ENCODE measurements around the gene PRKAR1B.

PRKAR1B gene

DNA sequence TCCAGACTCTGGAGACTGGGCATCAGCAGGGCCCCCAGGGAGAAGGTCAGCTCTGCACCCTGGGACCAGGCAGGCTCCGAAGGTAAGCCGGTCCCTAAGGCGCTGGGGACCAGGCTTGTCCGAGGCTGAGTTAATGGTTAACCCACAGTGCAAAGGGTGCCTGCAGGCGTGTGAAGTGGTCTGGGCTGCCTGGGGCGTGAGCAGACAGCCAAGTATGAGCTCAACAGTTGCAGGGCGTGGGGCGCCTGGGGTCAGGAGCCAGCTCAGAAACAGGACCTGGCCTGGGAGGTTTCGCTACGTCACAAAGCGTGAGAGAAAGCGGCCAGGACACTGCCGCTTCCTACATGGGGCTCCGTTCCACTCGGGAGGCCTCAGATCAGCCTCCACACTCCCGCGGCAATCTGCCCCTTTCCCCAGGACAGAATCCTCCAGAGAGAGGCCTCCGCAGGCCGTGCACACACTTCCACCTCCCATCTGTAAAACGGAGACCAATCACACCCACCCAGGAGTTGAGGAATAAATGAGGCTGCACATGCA lies 223.4 kb downstream of the PRKAR1B start:
- DNase-seq, result no peak

DNA sequence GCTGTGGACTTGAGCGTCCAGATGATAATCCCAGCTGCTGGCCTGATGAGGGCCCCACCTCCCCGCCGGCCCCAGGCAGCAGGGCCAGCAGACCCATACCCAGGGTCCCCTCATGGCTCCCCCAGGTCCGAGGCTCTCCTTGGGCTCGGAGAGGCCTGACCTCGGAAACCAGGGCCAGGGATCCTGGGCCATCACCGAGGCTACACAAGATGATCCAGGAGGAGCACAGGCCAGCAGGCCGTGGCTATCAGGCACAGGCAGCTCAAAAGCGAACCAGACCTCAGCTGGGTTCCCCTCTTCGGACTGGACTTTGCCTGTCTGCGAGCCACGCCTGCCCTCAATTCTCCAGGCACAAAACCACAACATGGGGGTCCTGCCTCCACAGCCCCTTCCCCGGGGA lies 224.8 kb downstream of the PRKAR1B start:
- DNase-seq, result no peak

DNA sequence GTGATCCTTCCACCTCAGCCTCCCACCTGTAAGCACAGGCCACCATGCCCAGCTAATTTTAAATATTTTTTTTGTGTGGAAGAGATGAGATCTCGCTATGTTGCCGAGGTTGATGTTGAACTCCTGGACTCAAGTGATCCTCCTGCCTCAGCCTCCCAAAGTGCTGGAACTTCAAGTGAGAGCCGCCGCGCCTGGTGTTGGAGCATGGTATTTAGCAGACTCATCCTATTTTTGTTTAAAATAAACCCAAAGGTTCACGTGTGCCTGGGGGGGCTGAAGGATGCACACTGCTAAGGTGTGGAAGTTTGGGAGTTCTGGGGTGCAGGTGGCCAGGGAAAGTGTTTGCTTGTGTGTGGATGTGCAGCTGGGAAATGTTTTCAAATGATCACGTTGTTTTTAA lies 225.6 kb downstream of the PRKAR1B start:
- no peak for DNase-seq

DNA sequence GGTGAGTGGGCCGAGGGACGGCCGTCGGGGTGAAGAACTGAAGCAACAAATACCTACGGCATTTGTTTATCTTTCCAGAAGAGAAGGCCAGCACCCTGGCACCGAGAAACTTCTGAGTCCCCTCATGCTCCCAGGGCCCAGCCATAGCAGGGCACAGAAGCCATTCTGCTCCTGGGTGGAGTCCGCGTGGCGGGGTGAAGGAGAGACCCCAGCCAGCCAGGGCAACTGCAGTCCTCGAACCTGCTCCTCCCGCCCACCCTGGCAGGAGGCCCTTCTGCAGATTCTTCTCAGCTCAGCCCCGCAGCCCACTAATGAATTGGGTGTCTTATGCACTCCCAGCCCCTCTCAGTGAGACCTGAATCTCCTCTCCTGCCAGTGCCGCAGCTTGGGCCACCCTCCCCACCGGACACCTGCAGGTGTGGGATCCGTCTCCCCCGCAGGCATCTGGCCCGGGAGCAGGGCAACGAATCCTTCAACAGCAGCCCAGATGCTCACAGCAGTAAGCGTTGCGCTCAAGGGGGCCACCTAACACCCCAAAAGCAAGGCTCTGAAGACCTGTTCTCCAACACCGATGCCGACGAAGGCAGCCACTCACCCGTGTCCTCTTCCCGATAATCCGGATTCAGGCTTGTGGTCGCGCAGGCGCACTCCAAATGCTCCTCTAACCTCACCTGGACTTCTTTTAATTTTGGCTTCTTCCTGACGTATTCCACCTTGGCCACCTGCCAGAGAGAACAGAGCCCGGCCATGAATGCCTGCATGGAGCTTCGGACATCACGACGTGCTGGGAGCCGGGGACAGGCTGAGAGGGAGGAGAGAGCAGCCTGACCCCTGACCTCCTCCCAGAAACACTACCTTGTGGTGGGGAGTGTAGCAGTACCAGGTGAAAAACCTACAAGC lies 226.3 kb downstream of the PRKAR1B start:
- no peak for DNase-seq

DNA sequence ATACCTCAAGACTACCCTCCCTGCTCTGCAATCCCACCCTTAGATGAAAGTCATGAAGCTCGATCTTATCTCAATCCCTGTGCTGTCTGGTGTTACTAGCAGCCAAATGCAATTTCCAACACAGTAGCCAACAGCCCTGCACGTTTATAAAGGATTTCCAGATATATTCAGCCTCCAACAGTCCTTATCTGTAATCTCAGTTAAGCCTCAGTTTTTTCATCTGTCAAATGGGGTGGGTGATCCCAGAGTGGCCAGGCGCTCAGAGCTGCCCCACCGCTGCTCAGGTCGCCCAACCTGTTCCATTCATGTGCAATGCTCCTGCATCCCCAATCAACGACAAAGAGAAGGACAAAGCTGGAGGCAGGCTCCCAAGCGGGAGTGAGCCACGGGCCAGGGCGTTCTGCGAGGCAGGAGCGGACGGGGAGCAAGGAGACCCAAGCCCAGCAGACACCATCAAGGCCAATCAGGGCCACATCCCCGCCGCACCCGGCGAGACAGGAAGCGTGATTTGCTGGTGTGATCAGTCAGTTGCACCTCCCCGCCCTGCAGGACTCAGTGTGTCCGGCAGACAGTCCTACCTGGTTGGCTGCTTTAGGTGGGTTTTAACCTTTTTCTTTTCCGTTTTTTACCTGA lies 227.1 kb downstream of the PRKAR1B start:
- no peak for DNase-seq
